Testis (tissue), 2 donors: ENCODE measurements around the gene TNS2.

ENCODE experiments used
- POLR2A ChIP-seq: fragments of 450-650 bp; IDR thresholded peaks from one replicate; pipeline ENCODE4 v1.6.1; 2017; ENCODE audit warnings: antibody characterized with exemption, mild to moderate bottlenecking, moderate library complexity
- TF ChIP-seq, protein P1 (sequence below), 3 experiments: fragments of 450-650 bp in 2 of 3; fragments of 200-600 bp in 1 of 3; sonication (generic) in 1 of 3; IDR thresholded peaks; one replicate each; pipeline ENCODE4 v1.5.1; 2016 to 2019; ENCODE audit warnings: antibody characterized with exemption in 3 of 3, mild to moderate bottlenecking in 2 of 3, moderate library complexity in 1 of 3

DNA sequence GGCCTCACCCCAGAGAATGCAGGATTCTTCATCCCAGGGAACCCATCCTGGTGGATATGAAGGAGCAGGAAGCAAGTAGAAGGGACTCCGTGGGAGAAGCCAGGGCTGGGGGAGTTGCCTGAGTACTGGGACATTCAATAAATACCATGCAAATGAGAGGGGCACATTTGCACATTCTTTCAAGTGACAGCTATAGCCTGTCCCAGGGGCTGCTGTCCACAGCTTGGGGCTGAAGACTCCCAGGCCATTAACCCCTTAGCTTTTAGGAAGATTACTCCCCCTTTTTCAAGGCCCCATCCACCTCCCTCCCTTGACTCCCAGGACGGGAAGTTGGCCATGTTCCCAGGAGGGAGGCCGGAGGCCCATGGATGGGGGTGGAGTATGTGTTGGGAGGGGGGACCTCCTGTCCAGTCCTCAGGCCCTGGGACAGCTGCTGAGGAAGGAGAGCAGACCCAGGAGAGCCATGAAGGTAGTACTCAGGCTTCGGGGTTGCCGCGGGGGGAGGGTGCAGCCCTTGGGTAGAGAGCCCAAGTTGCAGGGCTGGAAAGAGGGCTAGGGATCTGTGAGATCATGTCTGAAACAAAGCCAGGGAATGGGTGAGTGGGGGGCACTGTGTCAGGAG, 974 bp upstream of the TNS2 start:
- TF ChIP-seq, protein P1, sequence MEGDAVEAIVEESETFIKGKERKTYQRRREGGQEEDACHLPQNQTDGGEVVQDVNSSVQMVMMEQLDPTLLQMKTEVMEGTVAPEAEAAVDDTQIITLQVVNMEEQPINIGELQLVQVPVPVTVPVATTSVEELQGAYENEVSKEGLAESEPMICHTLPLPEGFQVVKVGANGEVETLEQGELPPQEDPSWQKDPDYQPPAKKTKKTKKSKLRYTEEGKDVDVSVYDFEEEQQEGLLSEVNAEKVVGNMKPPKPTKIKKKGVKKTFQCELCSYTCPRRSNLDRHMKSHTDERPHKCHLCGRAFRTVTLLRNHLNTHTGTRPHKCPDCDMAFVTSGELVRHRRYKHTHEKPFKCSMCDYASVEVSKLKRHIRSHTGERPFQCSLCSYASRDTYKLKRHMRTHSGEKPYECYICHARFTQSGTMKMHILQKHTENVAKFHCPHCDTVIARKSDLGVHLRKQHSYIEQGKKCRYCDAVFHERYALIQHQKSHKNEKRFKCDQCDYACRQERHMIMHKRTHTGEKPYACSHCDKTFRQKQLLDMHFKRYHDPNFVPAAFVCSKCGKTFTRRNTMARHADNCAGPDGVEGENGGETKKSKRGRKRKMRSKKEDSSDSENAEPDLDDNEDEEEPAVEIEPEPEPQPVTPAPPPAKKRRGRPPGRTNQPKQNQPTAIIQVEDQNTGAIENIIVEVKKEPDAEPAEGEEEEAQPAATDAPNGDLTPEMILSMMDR (IDR thresholded peaks at IDR 0.05), result no peak
- no peak for TF ChIP-seq POLR2A
